ENCODE data around the gene ARPC1B.

Gene ARPC1B

DNA sequence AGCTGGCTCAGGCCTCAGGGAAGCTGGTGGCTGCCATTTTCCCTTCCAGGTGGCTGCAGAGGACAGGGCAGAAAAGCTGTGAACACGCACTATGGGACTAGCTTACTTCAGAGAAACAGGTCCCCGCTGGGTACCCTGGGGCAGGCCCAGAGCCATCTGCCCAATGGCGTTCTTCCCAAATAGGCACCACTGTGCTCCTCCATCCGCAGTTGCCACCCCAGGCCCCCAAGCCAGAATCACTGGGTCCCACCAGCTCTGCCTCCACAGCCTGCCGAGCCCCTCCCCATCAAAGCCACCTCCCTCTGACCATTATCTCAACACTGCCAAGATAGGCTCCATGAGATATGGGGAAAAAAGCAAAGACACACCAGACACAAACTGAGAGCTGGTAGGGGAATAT lies 45.7 kb downstream of the ARPC1B start:
- H3K27ac ChIP-seq (ENCODE audit: poor library complexity, severe bottlenecking): no peak overlapping the region
- TF ChIP-seq, protein P1, sequence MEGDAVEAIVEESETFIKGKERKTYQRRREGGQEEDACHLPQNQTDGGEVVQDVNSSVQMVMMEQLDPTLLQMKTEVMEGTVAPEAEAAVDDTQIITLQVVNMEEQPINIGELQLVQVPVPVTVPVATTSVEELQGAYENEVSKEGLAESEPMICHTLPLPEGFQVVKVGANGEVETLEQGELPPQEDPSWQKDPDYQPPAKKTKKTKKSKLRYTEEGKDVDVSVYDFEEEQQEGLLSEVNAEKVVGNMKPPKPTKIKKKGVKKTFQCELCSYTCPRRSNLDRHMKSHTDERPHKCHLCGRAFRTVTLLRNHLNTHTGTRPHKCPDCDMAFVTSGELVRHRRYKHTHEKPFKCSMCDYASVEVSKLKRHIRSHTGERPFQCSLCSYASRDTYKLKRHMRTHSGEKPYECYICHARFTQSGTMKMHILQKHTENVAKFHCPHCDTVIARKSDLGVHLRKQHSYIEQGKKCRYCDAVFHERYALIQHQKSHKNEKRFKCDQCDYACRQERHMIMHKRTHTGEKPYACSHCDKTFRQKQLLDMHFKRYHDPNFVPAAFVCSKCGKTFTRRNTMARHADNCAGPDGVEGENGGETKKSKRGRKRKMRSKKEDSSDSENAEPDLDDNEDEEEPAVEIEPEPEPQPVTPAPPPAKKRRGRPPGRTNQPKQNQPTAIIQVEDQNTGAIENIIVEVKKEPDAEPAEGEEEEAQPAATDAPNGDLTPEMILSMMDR (IDR thresholded peaks at IDR 0.05; ENCODE audit: poor library complexity, severe bottlenecking): no peak
- no peak for ATAC-seq (ENCODE audit: low read depth)
- H3K27me3 ChIP-seq (ENCODE audit: insufficient read depth, poor library complexity, severe bottlenecking): no peaks in the 10 kb centered on the region
- no peak overlapping the region for H3K4me3 ChIP-seq (ENCODE audit: severe bottlenecking)
- no peak for DNase-seq (ENCODE audit: low spot score)
- no peaks in the 10 kb centered on the region for H3K4me1 ChIP-seq (ENCODE audit: insufficient read depth, poor library complexity, severe bottlenecking)
- no peaks in the 10 kb centered on the region for H3K9me3 ChIP-seq (ENCODE audit: severe bottlenecking)
- H3K36me3 ChIP-seq (ENCODE audit: low read depth): peaks cover 75% of the 10 kb centered on the region

DNA sequence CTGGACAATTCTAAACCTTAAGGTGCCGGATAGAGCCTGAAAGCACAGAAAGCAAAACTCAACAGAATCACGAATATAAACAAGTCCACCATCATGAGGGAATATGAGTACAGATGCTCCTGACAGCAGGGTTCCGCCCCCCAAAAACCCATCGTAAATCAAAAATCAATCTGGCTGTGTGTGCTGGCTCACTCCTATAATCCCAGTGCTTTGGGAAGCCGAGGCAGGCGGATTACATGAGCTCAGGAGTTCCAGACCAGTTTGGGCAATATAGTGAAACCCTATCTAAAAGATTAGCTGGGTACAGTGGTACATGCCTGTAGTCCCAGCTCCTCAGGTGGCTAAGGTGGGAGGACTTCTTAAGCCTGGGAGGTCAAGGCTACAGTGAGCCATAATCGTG lies 46.5 kb downstream of the ARPC1B start:
- Histone ChIP-seq H3K9me3 (ENCODE audit: severe bottlenecking) (no peaks in the 10 kb centered on the region), H3K27ac (ENCODE audit: poor library complexity, severe bottlenecking) (no peak overlapping the region), H3K36me3 (ENCODE audit: low read depth) (peaks cover 69% of the 10 kb centered on the region), H3K4me1 (ENCODE audit: insufficient read depth, poor library complexity, severe bottlenecking) (no peaks in the 10 kb centered on the region), H3K27me3 (ENCODE audit: insufficient read depth, poor library complexity, severe bottlenecking) (no peaks in the 10 kb centered on the region), H3K4me3 (ENCODE audit: severe bottlenecking) (no peak overlapping the region)
- no peak for ATAC-seq (ENCODE audit: low read depth)
- DNase-seq (ENCODE audit: low spot score): no peak
- TF ChIP-seq, protein P1 (IDR thresholded peaks at IDR 0.05; ENCODE audit: poor library complexity, severe bottlenecking): no peak

DNA sequence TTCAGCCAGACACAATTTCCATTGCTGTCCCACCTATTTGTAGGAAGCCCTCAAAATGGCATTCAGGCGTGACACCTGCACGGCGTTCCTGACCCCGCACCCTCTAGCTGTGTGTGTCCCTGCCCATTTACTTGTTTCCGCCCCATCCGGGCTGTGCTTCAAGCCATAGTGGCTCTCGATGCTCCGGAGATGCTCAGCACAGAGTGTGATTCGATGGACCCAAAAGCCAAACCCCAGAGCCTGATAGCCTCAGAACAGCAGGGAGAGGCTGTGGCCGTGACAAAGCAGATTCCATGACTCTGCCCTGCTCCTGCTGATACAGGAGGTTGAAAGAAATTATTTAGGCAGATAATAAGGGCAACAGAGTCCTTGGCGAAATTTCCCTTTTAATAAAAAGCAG lies 47.7 kb downstream of the ARPC1B start:
- DNase-seq (ENCODE audit: low spot score) (no peak), ATAC-seq (ENCODE audit: low read depth) (no peak)
- TF ChIP-seq, protein P1 (IDR thresholded peaks at IDR 0.05; ENCODE audit: poor library complexity, severe bottlenecking): no peak
- H3K27me3 ChIP-seq (ENCODE audit: insufficient read depth, poor library complexity, severe bottlenecking): no peaks in the 10 kb centered on the region
- no peaks in the 10 kb centered on the region for H3K9me3 ChIP-seq (ENCODE audit: severe bottlenecking)
- H3K27ac ChIP-seq (ENCODE audit: poor library complexity, severe bottlenecking): no peak overlapping the region
- H3K4me1 ChIP-seq (ENCODE audit: insufficient read depth, poor library complexity, severe bottlenecking): no peaks in the 10 kb centered on the region
- no peak overlapping the region for H3K4me3 ChIP-seq (ENCODE audit: severe bottlenecking)
- H3K36me3 ChIP-seq (ENCODE audit: low read depth): peaks cover 57% of the 10 kb centered on the region

DNA sequence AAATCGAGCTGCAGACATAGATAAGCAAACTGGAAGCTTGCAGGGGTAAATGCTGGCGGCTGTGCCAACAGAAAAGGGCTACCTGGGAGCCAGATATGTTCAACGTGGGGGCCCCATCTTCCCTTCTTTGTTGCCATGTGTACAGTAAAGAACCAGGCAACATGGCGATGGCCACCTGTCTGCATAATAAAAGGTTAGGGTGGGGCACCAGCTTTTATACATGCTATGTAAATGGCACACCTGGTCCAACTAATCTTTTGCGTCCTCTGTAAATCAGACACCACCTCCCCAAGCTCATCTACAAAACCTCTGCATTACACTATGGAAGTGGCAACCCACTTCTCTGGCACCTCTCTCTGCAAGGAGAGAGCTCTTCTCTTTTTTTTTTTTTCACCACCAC lies 48.1 kb downstream of the ARPC1B start:
- ATAC-seq (ENCODE audit: low read depth) (no peak), DNase-seq (ENCODE audit: low spot score) (no peak)
- Histone ChIP-seq H3K27me3 (ENCODE audit: insufficient read depth, poor library complexity, severe bottlenecking) (no peaks in the 10 kb centered on the region), H3K9me3 (ENCODE audit: severe bottlenecking) (no peaks in the 10 kb centered on the region), H3K36me3 (ENCODE audit: low read depth) (peaks cover 53% of the 10 kb centered on the region), H3K27ac (ENCODE audit: poor library complexity, severe bottlenecking) (no peak overlapping the region), H3K4me1 (ENCODE audit: insufficient read depth, poor library complexity, severe bottlenecking) (no peaks in the 10 kb centered on the region), H3K4me3 (ENCODE audit: severe bottlenecking) (no peak overlapping the region)
- TF ChIP-seq, protein P1 (IDR thresholded peaks at IDR 0.05; ENCODE audit: poor library complexity, severe bottlenecking): no peak

DNA sequence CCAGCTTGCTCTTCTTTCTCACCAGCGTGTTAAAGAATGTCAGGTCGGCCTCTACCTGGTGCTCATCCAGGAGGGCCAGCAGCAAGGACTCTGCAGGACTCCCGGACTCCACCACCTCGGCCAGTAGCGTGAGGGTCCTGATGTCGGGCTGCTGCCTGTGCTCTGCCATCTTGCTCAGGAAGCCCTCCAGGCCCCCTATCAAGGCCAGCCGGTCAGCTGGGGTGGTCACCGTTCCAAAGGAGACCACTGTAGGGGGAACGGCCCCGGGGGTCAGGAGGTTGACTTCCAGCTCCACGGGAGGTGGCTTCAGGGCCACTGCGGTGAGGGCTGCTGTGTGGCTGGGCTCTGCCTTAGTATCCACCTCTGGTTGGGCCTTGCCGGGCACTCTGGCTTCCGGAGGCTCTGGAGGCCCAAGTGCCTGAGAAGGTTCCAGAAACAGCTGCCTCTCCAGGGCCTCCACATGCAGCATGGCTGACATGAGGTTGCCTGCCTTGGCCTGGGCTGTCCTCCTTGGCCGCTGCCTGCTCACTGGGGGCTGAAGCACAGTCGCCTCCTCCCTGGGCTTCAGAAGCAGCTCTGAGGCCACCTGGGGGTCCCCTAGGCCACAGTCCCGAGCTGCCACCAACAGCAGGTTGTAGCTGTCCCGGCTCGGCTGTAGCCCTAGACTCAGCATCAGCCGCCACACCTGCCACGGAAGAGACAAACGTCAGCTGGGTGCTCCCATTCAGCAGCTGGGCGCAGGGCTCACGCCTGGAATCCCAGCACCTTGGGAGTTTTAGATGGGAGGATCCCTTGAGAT lies 50.6 kb downstream of the ARPC1B start:
- H3K36me3 ChIP-seq (ENCODE audit: low read depth): peaks cover 44% of the 10 kb centered on the region
- no peaks in the 10 kb centered on the region for H3K9me3 ChIP-seq (ENCODE audit: severe bottlenecking)
- no peak overlapping the region for H3K27ac ChIP-seq (ENCODE audit: poor library complexity, severe bottlenecking)
- DNase-seq (ENCODE audit: low spot score) (no peak), ATAC-seq (ENCODE audit: low read depth) (no peak)
- TF ChIP-seq, protein P1 (IDR thresholded peaks at IDR 0.05; ENCODE audit: poor library complexity, severe bottlenecking): no peak
- no peaks in the 10 kb centered on the region for H3K4me1 ChIP-seq (ENCODE audit: insufficient read depth, poor library complexity, severe bottlenecking)
- H3K4me3 ChIP-seq (ENCODE audit: severe bottlenecking): no peak overlapping the region
- no peaks in the 10 kb centered on the region for H3K27me3 ChIP-seq (ENCODE audit: insufficient read depth, poor library complexity, severe bottlenecking)

All from RWPE2 (cell line).